Caco-2 (cell line): ENCODE data around the gene AMZ1. TPM values are rescaled to one million over a fixed set of nuclear protein-coding genes. Genes with fewer than 3 reads are reported as not detected.

Experiments
- BruUV-seq: library from RNA; stranded (reverse); fragments of 400-500 nt; replicated peaks from 2 replicates; lab custom pipeline; 2021; lab: Mats Ljungman, UMichigan
- CTCF ChIA-PET: fragments of 300-600 bp; sonication (Branson Sonifier 250); formaldehyde crosslinking; loops from one replicate; lab custom pipeline; 2022; ENCODE audit warnings: antibody characterized with exemption; lab: Charles Lee
- POLR2A ChIA-PET: fragments of 300-600 bp; sonication (Branson Sonifier 250); formaldehyde crosslinking; loops from one replicate; lab custom pipeline; 2022; ENCODE audit warnings: antibody characterized with exemption; lab: Charles Lee
- DNase-seq, 2 experiments: peaks; one replicate each; pipeline versions ENCODE4 v3.0.0 to v3.0.0-alpha.2; 2020 to 2022
- H3K27me3 ChIP-seq: replicated peaks from 2 replicates; pipeline ENCODE4 v1.6.0; 2011; ENCODE audit warnings: low read length; ENCODE audit not compliant: control insufficient read depth, insufficient read depth
- H3K36me3 ChIP-seq: 2 replicates; pipeline ENCODE4 v1.5.1; 2011; ENCODE audit warnings: low read length; ENCODE audit not compliant: control insufficient read depth, insufficient read depth
- H3K4me1 ChIP-seq: fragments of 250-450 bp; sonication (Bioruptor Pico); 2 replicates; pipeline ENCODE4 v1.5.1; 2020; ENCODE audit warnings: mild to moderate bottlenecking
- H3K4me3 ChIP-seq: 2 replicates; pipeline ENCODE4 v1.5.1; 2011; ENCODE audit warnings: low read depth, mild to moderate bottlenecking, control low read depth, low read length
- H3K9me3 ChIP-seq: fragments of 250-450 bp; sonication (Bioruptor Pico); 2 replicates; pipeline ENCODE4 v1.5.1; 2020; ENCODE audit warnings: mild to moderate bottlenecking, moderate library complexity
- H3K27ac Mint-ChIP-seq: one replicate; pipeline ENCODE4 v1.8.0; 2022; ENCODE audit warnings: mixed read lengths; ENCODE audit not compliant: unreplicated experiment
- H3K27me3 Mint-ChIP-seq: one replicate; pipeline ENCODE4 v1.8.0; 2022; ENCODE audit warnings: mixed read lengths; ENCODE audit not compliant: insufficient read depth, unreplicated experiment
- H3K36me3 Mint-ChIP-seq: one replicate; pipeline ENCODE4 v1.8.0; 2022; ENCODE audit warnings: mild to moderate bottlenecking, mixed read lengths; ENCODE audit not compliant: insufficient read depth, unreplicated experiment
- H3K4me1 Mint-ChIP-seq: one replicate; pipeline ENCODE4 v1.8.0; 2022; ENCODE audit warnings: low read depth, mixed read lengths; ENCODE audit not compliant: unreplicated experiment
- H3K4me3 Mint-ChIP-seq: one replicate; pipeline ENCODE4 v1.8.0; 2022; ENCODE audit warnings: mild to moderate bottlenecking, moderate library complexity, mixed read lengths; ENCODE audit not compliant: unreplicated experiment
- H3K9me3 Mint-ChIP-seq: one replicate; pipeline ENCODE4 v1.8.0; 2022; ENCODE audit warnings: mixed read lengths; ENCODE audit not compliant: unreplicated experiment
- CTCF ChIP-seq, 2 experiments: fragments of 200-600 bp in 1 of 2; IDR thresholded peaks; 1 replicate in 1 of 2; 2 replicates in 1 of 2; pipeline versions ENCODE4 v1.5.1 to v1.8.0; 2011 to 2022; ENCODE audit warnings: antibody characterized with exemption in 1 of 2, control low read depth in 1 of 2, inconsistent platforms in 1 of 2, low read depth in 1 of 2, low read length in 1 of 2, mild to moderate bottlenecking in 1 of 2, moderate library complexity in 1 of 2; ENCODE audit not compliant: insufficient read depth in 1 of 2, severe bottlenecking in 1 of 2, unreplicated experiment in 1 of 2
- intact Hi-C: fragments of 100-400 bp; cut with micrococcal nuclease; formaldehyde crosslinking; loops from one replicate; pipeline ENCODE4 v1.10.0; 2022; ENCODE audit not compliant: unreplicated experiment
- total RNA-seq: library from RNA; stranded (reverse); gene quantifications from 2 replicates; pipeline ENCODE4 v1.2.3, GENCODE V29; 2022

The AMZ1 gene
- total RNA-seq, 1 experiment from 2014 or later: 0.11 TPM

GRCh38 chr7:2701424-2701823, 13.4 kb downstream of the AMZ1 start:
- CTCF ChIA-PET: no interaction called here
- H3K27ac Mint-ChIP-seq: no peak overlapping the region
- DNase-seq: no peak
- Histone ChIP-seq H3K9me3 (no peaks in the 10 kb centered on the region), H3K4me1 (no peaks in the 10 kb centered on the region), H3K4me3 (no peak overlapping the region), H3K36me3 (no peaks in the 10 kb centered on the region), H3K27me3 (no peaks in the 10 kb centered on the region)
- no peaks in the 10 kb centered on the region for H3K9me3 Mint-ChIP-seq
- no peak for TF ChIP-seq CTCF (IDR thresholded peaks at IDR 0.05; ENCODE audit: insufficient read depth in 1 of 2, low read depth in 1 of 2, low read length in 1 of 2, severe bottlenecking in 1 of 2, unreplicated experiment in 1 of 2)
- no peaks in the 10 kb centered on the region for H3K36me3 Mint-ChIP-seq
- H3K4me1 Mint-ChIP-seq: no peaks in the 10 kb centered on the region
- intact Hi-C loops: no loop called here
- no peak overlapping the region for H3K4me3 Mint-ChIP-seq
- BruUV-seq: no TSS peak
- H3K27me3 Mint-ChIP-seq: no peaks in the 10 kb centered on the region
- POLR2A ChIA-PET: no interaction called here

GRCh38 chr7:2701832-2702593, 14.0 kb downstream of the AMZ1 start:
- DNase-seq: no peak
- Histone ChIP-seq H3K9me3 (no peaks in the 10 kb centered on the region), H3K4me3 (no peak overlapping the region), H3K4me1 (no peaks in the 10 kb centered on the region), H3K27me3 (no peaks in the 10 kb centered on the region), H3K36me3 (no peaks in the 10 kb centered on the region)
- Mint-ChIP-seq H3K36me3 (no peaks in the 10 kb centered on the region), H3K9me3 (no peaks in the 10 kb centered on the region), H3K4me1 (no peaks in the 10 kb centered on the region), H3K27me3 (no peaks in the 10 kb centered on the region), H3K27ac (no peak overlapping the region), H3K4me3 (no peak overlapping the region)
- no peak for TF ChIP-seq CTCF (IDR thresholded peaks at IDR 0.05; ENCODE audit: insufficient read depth in 1 of 2, low read depth in 1 of 2, low read length in 1 of 2, severe bottlenecking in 1 of 2, unreplicated experiment in 1 of 2)
- ChIA-PET POLR2A (no interaction called here), CTCF (no interaction called here)
- no TSS peak for BruUV-seq
- intact Hi-C loops: no loop called here

- no peak overlapping the region for H3K4me3 ChIP-seq
- POLR2A ChIA-PET: no interaction called here
- DNase-seq: no peak
- no peaks in the 10 kb centered on the region for H3K4me1 ChIP-seq
- BruUV-seq: no TSS peak
- Mint-ChIP-seq H3K36me3 (peaks cover 3% of the 10 kb centered on the region), H3K27me3 (no peaks in the 10 kb centered on the region), H3K27ac (no peak overlapping the region), H3K4me3 (no peak overlapping the region), H3K4me1 (no peaks in the 10 kb centered on the region), H3K9me3 (no peaks in the 10 kb centered on the region)
- TF ChIP-seq CTCF (IDR thresholded peaks at IDR 0.05; ENCODE audit: insufficient read depth in 1 of 2, low read depth in 1 of 2, low read length in 1 of 2, severe bottlenecking in 1 of 2, unreplicated experiment in 1 of 2): no peak
- CTCF ChIA-PET: no interaction called here
- no peaks in the 10 kb centered on the region for H3K36me3 ChIP-seq
- no peaks in the 10 kb centered on the region for H3K27me3 ChIP-seq
- H3K9me3 ChIP-seq: no peaks in the 10 kb centered on the region
- intact Hi-C loops: no loop called here
Measured at GRCh38 chr7:2702594-2702957, 14.6 kb downstream of the AMZ1 start.
